Measurements from ENCODE around the gene ESRRB.

DNA sequence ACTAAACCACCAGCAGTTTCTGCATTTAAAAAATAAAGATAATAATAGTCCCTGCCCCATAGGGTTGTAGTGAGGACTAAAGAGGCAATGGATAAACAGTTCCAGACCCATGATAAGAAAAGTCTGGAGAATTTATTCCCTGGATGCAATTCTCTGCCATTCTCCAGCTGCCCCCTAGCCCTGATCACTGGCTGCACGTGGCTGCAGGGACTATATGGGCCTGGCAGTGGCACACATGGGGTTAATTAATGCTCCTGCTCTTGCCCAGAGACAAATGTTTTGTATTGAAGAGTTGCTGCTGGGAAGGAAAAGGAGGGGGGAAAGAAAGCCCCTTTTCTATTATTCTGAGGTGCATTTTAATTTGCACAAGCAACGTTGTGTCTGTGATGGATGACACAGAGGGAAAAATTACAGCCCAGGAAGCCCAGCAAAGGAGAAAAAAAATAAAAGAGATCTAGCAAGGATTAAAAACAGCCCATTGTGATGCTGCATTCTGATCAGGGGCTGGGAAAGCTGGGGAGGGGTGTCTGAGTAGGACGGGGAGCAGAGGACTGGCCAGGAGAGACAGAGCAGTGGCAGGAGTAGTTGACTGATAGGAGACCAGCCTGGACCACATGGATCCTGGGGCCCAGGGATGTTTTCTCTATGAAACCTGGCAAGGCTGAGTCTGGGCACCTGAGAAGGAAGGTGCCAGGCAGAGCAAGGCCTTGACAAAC is 149.3 kb downstream of the ESRRB start:
- TF ChIP-seq, protein P1, sequence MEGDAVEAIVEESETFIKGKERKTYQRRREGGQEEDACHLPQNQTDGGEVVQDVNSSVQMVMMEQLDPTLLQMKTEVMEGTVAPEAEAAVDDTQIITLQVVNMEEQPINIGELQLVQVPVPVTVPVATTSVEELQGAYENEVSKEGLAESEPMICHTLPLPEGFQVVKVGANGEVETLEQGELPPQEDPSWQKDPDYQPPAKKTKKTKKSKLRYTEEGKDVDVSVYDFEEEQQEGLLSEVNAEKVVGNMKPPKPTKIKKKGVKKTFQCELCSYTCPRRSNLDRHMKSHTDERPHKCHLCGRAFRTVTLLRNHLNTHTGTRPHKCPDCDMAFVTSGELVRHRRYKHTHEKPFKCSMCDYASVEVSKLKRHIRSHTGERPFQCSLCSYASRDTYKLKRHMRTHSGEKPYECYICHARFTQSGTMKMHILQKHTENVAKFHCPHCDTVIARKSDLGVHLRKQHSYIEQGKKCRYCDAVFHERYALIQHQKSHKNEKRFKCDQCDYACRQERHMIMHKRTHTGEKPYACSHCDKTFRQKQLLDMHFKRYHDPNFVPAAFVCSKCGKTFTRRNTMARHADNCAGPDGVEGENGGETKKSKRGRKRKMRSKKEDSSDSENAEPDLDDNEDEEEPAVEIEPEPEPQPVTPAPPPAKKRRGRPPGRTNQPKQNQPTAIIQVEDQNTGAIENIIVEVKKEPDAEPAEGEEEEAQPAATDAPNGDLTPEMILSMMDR (IDR thresholded peaks at IDR 0.05) = no peak
- no peak for TF ChIP-seq YY1 (IDR thresholded peaks at IDR 0.05; ENCODE audit: low read depth)
- TF ChIP-seq, protein P2, sequence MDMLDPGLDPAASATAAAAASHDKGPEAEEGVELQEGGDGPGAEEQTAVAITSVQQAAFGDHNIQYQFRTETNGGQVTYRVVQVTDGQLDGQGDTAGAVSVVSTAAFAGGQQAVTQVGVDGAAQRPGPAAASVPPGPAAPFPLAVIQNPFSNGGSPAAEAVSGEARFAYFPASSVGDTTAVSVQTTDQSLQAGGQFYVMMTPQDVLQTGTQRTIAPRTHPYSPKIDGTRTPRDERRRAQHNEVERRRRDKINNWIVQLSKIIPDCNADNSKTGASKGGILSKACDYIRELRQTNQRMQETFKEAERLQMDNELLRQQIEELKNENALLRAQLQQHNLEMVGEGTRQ (IDR thresholded peaks at IDR 0.05; ENCODE audit: borderline replicate concordance, low read depth, low read length) = no peak
- TF ChIP-seq, protein P3, sequence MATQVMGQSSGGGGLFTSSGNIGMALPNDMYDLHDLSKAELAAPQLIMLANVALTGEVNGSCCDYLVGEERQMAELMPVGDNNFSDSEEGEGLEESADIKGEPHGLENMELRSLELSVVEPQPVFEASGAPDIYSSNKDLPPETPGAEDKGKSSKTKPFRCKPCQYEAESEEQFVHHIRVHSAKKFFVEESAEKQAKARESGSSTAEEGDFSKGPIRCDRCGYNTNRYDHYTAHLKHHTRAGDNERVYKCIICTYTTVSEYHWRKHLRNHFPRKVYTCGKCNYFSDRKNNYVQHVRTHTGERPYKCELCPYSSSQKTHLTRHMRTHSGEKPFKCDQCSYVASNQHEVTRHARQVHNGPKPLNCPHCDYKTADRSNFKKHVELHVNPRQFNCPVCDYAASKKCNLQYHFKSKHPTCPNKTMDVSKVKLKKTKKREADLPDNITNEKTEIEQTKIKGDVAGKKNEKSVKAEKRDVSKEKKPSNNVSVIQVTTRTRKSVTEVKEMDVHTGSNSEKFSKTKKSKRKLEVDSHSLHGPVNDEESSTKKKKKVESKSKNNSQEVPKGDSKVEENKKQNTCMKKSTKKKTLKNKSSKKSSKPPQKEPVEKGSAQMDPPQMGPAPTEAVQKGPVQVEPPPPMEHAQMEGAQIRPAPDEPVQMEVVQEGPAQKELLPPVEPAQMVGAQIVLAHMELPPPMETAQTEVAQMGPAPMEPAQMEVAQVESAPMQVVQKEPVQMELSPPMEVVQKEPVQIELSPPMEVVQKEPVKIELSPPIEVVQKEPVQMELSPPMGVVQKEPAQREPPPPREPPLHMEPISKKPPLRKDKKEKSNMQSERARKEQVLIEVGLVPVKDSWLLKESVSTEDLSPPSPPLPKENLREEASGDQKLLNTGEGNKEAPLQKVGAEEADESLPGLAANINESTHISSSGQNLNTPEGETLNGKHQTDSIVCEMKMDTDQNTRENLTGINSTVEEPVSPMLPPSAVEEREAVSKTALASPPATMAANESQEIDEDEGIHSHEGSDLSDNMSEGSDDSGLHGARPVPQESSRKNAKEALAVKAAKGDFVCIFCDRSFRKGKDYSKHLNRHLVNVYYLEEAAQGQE (IDR thresholded peaks at IDR 0.05; ENCODE audit: low read depth, low read length) = no peak
- no peak for TF ChIP-seq JUND (IDR thresholded peaks at IDR 0.05)
- TF ChIP-seq TCF12 (IDR thresholded peaks at IDR 0.05) = no peak
- no peak for TF ChIP-seq RXRA (IDR thresholded peaks at IDR 0.05; ENCODE audit: borderline replicate concordance, low read depth)
- no peak; a peak in 1 of 4 replicates for TF ChIP-seq EP300 (IDR thresholded peaks at IDR 0.05; ENCODE audit: borderline replicate concordance in 1 of 2, low read depth in 1 of 2, low read length in 1 of 2)
- no peak for TF ChIP-seq MEF2A (IDR thresholded peaks at IDR 0.05; ENCODE audit: borderline replicate concordance, low read depth)
